ENCODE results near the gene DOK5.

GRCh38 chr20:54456961-54457360 lies 18.4 kb upstream of the DOK5 start:
- peak; percentile 43; the same call in 1 of the 2 replicates for TF ChIP-seq CTCF (conservative IDR thresholded peaks at IDR 0.05; ENCODE audit: low read depth, low read length)
- no peak for TF ChIP-seq EZH2 (IDR thresholded peaks at IDR 0.05; ENCODE audit: borderline replicate concordance, low read depth, low read length, poor library complexity, severe bottlenecking)

Measured in A673 (cell line).